NB4 (cell line): ENCODE measurements around the gene S100A3.

Experiments used
- DNase-seq: peaks from one replicate; pipeline ENCODE4 v3.0.0; 2010; ENCODE audit warnings: low read depth
- H3K4me3 ChIP-seq: one replicate; pipeline ENCODE4 v1.5.1; 2011; ENCODE audit warnings: mild to moderate bottlenecking, low read depth, low read length, moderate library complexity
- MYC ChIP-seq: IDR thresholded peaks from 2 replicates; pipeline ENCODE4 v1.6.1; 2011; ENCODE audit warnings: low read depth, low read length
- POLR2A ChIP-seq: IDR thresholded peaks from 2 replicates; pipeline ENCODE4 v1.6.1; 2011; ENCODE audit warnings: mild to moderate bottlenecking; ENCODE audit not compliant: insufficient read length; ENCODE audit errors: extremely low read depth
- TF ChIP-seq, protein P1 (sequence below): IDR thresholded peaks from 2 replicates; pipeline ENCODE4 v1.6.1; 2011; ENCODE audit warnings: low read depth, low read length
- TF ChIP-seq, protein P2 (sequence below): IDR thresholded peaks from one replicate; pipeline ENCODE4 v1.5.1; 2012; ENCODE audit warnings: low read depth, low read length

S100A3 gene

GRCh38 chr1:153547560-153548551 is 1.2 kb downstream of the S100A3 start:
- no peak overlapping the region for H3K4me3 ChIP-seq
- DNase-seq, result peak; percentile 62
- TF ChIP-seq POLR2A (no peak), MYC (no peak)
- TF ChIP-seq, protein P1, sequence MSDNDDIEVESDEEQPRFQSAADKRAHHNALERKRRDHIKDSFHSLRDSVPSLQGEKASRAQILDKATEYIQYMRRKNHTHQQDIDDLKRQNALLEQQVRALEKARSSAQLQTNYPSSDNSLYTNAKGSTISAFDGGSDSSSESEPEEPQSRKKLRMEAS, result no peak
- TF ChIP-seq, protein P2, sequence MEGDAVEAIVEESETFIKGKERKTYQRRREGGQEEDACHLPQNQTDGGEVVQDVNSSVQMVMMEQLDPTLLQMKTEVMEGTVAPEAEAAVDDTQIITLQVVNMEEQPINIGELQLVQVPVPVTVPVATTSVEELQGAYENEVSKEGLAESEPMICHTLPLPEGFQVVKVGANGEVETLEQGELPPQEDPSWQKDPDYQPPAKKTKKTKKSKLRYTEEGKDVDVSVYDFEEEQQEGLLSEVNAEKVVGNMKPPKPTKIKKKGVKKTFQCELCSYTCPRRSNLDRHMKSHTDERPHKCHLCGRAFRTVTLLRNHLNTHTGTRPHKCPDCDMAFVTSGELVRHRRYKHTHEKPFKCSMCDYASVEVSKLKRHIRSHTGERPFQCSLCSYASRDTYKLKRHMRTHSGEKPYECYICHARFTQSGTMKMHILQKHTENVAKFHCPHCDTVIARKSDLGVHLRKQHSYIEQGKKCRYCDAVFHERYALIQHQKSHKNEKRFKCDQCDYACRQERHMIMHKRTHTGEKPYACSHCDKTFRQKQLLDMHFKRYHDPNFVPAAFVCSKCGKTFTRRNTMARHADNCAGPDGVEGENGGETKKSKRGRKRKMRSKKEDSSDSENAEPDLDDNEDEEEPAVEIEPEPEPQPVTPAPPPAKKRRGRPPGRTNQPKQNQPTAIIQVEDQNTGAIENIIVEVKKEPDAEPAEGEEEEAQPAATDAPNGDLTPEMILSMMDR, result no peak

- no peak overlapping the region for H3K4me3 ChIP-seq
- no peak for TF ChIP-seq POLR2A
- TF ChIP-seq, protein P1, result no peak
- TF ChIP-seq, protein P2, result no peak
- no peak for TF ChIP-seq MYC
- DNase-seq, result no peak
Measured at GRCh38 chr1:153546796-153547559, 2.1 kb downstream of the S100A3 start.

DNA sequence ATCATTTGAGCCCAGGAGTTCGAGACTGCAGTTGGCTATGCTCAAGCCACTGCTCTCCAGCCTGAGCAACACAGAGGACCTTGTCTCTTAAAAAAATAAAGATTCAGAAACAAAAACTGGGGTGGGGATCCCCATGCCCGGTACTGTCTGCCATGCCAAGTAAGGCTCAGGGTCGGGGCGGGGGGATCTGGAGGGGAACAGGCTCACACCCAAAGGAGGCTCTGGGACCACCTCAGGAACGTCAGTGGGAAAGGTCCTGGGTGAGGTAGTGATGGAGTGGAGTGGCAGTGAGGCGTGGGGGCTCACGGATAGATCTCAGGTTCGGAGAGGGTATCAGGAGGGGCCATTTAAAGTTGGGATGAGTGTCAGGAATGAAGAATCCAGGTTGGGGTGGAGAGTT is 2.7 kb downstream of the S100A3 start:
- no peak for DNase-seq
- TF ChIP-seq MYC (no peak), POLR2A (no peak)
- TF ChIP-seq, protein P2, result no peak
- TF ChIP-seq, protein P1, result no peak
- peak overlapping the region; percentile 76 for H3K4me3 ChIP-seq

GRCh38 chr1:153545067-153546055 is 3.7 kb downstream of the S100A3 start, which contains the start of gene S100A4:
Gene S100A4 (minus strand): TSS chr1:153545806. CDS start chr1:153544794, 1,012 bp downstream.
- peak; percentile 97 for DNase-seq
- peak within 1 kb of the TSS; percentile 76 for H3K4me3 ChIP-seq

More at GRCh38 chr1:153545067-153546055, 3.7 kb downstream of the S100A3 start, which contains the start of gene S100A4:
- TF ChIP-seq, protein P1, result peak; percentile 70
- peak; percentile 83 for TF ChIP-seq MYC
- TF ChIP-seq, protein P2, result no peak
- peak; percentile 68 for TF ChIP-seq POLR2A
